GM08714 (cell line): Measurements from ENCODE around the gene STRIP1.
"Not testable (repeated sequence)": the region's sequence is repeated elsewhere in the genome, so short reads cannot be mapped to it uniquely, and the experiment has no call there.

ENCODE experiments used
- H3K4me3 ChIP-seq: fragments of 200-500 bp; sonication (Bioruptor generic); 2 replicates; pipeline ENCODE4 v1.5.1; 2014; ENCODE audit warnings: mild to moderate bottlenecking, low read length, inconsistent platforms
- ZNF274 ChIP-seq: IDR thresholded peaks from 2 replicates; pipeline ENCODE4 v1.6.1; 2012; ENCODE audit warnings: mild to moderate bottlenecking, low read depth, low read length

STRIP1 gene

DNA sequence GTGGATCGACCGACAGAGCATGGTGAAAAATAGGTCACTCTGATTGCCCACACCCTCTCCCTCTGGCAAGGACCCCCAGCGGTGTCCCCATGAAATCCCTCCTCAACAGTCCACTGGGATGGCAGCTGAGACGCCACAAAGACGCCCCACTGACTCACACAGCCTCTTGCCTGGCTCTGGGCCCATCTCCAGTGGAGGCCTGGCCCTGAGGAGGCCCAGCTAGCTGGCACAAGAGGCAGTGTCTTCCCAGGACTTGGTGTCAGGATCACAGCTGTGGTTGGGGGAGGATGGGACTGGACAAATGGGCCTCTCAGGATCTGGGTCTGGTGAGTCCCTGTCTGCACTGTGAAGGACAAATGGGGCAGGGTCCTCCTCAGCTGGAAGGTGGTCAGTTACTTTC lies 31.4 kb downstream of the STRIP1 start:
- no peak overlapping the region for H3K4me3 ChIP-seq
- TF ChIP-seq ZNF274, result no peak

DNA sequence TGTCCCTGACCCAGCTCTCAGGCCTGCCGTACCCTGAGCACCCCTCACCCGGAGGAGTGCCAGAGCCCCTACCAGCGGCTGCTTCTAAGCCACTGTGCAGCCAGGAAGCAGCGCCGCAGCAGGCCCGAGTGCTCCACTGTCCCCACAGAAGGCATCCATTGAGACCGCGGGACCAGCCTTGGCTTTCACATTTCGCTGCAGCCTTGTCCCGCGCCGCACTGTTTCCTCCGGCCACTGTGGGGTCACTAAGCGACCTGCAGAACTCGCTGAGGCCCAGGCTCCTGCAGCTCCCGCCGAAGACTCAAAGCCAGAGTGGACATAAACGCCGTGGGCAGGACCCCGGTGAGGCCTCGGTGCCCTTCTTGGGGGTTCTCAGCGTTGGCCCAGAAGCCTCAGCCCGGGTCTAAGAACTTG lies 33.1 kb downstream of the STRIP1 start:
- no peak for TF ChIP-seq ZNF274
- H3K4me3 ChIP-seq, result no peak overlapping the region

DNA sequence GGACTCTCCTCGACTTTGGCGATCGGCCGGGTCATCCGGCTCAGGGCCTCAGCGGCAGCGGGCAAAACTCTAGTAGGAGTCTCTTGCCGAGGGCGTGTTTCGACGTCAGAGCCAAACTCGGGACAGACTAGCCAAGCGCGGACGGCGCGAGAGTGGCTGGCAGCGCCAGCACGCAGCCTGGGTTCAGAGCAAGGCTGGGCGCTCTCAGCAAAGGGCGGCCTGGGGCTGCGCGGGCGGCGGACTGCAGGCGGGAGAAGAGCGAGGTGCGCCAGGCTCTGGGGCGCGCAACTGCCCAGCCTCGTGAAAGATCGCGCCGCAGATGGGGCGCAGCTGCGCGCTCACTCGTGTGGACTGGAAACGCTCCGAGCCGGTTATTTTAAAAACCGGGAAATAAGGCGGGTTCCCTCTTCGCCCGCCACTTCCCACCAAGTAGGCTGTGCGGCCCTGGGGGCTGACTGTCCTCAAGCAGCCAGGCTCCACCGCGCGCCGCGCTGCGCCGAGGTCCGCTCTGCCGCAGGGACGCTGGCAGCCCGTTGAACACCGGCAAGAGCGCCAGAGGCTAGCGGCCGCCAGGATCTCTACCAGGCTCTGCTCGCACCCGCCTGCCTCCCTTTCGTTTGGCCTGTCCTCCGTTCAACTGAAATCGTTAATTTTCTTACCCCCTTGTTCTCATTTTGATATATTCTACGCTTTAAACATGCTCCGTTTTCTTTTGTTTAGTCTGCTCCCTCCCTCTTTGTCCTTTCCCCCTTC lies 33.6 kb downstream of the STRIP1 start:
- H3K4me3 ChIP-seq, result no peak overlapping the region
- no peak for TF ChIP-seq ZNF274

DNA sequence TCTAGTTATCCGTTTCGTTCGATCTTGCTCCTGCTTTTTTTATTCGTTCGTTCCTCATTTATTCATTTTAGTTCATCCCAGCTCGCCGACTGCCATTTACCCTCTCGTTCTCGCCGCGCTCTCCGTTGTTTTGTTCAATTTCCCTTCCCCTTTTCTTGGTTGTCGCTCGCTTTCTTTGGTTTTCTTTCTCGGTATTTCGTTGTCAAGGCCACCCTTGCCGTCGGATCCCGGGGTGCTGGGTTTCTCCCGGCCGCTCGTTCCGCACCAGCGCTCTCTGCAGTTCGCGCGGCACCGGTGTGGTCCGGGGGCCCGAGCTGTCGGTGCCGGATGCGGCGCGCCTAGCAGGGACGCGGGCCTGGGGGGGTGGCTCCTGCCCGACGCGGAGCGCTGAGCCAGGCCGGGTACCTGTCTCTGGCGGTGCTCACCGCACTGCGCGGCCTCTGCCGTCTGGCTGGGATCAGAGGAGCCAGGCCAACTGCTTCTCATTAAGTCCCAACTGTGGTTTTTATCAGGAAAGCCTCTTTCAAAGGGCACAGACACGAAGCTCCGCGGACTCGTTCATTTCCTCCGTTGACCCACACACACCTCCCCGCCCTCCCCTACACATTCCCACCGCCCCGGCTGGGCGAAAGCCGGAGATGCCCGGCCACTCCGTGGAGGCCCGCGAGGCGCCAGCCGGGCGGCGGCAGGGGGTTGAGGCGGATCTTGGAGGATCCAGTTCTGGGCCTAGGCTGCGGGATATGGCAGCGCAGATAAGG lies 34.4 kb downstream of the STRIP1 start:
- no peak for TF ChIP-seq ZNF274
- no peak overlapping the region; the same call in 1 of the 2 replicates for H3K4me3 ChIP-seq

DNA sequence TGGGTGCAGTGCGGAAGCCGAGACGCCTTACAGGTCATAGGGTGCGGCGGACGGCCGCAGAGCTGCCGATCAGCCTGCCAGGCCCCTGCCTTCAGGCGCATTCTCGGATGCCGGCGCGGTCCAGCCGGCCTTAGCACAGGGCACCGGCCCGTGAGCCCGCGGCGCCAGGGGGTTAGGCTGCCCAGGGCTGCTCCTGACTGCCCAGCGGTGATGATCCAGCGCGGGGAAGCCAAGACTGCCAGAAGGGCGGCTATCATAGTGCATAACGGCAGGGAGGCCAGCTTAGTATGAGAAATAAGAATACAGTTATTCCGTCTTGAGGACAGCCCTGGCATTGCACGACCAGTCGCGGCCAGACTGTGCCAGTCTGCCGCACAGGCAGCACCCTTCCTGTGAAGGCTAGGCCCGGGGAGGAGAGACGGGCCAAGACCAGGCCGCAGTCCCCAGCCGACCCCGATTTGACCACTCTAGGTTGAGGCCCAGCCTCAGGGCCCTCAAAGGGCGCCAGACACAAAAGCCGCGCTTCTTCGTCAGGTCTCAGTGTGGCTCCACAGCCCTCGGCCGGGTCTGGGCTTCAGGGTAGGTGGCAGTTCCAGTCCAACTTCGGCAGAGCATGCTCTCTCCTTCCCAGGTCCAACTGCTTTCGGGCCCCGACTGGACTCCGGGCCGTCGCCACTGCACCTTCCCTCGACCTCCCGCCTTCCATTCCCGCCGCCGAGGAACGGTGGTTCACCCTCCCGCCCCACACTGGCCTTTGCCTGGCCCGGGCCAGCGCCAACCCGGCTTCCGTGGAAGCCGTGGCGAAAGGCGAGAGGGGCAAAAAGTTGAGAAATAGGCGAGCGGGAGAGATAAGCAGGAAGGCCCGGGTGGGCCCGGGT lies 35.2 kb downstream of the STRIP1 start:
- no peak overlapping the region for H3K4me3 ChIP-seq
- TF ChIP-seq ZNF274, result no peak

DNA sequence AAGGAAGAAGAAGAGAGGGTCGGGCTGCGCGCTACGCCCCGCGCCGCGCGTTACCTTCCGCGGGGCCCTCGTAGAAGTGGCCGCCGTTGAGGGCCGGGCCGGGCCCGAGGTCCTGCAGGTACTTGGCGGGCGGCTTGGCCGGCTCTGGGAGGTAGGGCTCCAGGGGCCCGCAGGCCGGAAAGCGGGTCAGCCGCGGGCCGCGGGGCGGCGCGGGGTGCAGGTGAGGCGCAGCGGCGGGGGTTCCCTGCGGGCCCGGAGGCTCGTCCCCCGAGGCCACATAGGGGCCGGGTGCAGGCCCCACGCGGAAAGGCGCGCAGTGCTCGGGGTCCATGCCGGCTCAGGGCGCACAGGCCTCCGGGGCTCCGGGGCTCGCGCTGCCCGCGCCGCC lies 35.9 kb downstream of the STRIP1 start:
- no peak overlapping the region for H3K4me3 ChIP-seq
- TF ChIP-seq ZNF274, result no peak

DNA sequence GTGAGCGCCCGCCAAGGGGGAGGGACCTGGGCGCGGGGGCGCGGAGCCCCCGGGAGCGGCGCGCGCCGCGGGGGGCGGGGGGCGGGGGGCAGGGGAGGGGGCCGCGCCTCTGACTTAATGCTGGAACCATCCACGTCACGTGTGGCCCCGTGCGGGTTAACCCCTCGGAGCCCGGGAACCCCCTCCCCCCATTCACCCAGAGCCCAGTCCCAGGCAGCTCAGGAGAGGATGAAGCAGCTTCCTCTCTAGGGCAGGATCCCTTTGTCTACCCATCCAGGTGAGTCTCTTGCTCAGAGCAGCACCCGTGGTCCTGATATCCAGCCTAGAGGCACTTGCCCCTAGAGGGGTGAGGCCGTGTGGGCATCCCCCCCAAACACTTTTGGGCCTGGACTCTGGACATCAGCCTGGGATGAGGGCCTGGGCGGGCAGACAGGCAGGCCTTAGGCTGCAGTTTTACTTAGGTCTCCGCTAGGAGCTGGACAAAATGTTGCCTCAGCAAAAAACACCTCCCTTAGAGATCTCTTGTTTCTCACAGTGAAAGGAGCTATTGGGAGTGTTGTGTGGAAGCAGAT lies 36.3 kb downstream of the STRIP1 start, which contains the start of gene ALX3:
Gene ALX3 (minus strand): TSS at position 2 of the 572 bp plus-strand sequence. CDS start 60 bp downstream, outside the sequence.
- H3K4me3 ChIP-seq, result no peak within 1 kb of the TSS
- TF ChIP-seq ZNF274, result no peak

DNA sequence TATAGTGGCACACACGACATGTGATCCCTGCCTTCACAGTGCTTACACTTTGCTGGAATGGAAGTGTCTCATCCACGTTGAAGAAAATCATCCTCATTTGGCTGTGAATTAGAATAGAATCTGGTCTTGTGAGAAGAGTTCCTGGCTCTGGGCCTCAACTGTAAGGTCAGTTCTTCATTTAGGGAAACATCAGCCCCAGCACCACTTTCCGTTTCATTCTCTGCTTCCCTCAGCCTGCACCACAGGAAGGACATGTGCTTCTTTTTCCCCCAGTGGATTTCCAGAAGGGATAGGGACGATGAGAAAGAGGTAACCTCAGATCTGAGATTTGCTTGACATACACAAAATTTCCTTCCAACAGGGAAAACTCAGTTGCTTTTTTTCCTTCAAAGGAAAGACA lies 39.7 kb downstream of the STRIP1 start:
- TF ChIP-seq ZNF274, result no peak

DNA sequence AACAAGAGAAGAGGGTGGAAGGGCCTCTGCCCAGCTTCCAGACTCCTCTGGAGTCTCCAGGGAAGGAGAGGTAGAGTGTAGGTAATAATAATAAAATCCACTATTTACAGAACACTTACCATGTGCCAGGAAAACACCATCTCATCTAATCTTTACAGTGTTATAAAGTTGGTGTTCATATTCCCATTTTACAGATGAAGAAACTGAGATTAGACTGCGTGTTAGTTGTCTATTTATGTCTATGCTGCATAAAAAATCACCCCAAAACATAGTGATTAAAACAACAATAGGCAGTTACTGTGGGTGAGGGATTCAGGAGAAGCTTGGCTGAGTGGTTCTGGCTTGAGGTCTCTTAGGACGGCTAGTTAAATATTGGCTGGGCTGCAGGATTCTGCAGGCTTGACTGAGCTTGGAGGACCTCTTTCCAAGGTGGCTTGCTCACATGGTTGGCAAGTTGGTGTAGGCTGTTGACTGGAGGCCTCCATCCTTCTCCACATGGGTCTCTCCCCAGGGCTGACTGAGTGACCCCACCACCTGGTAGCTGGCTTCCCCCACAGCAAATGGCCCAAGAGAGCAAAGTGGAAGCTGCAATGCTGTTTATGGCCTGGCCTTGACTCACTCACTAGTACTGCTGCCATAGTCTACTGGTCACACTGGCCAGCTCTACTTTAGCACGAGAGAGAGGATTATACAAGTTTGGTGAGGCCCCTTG lies 42.5 kb downstream of the STRIP1 start:
- TF ChIP-seq ZNF274, result no peak
- no peak overlapping the region for H3K4me3 ChIP-seq

More for the DNA sequence above, 39.7 kb downstream of the STRIP1 start:
- H3K4me3 ChIP-seq, result no peak overlapping the region

DNA sequence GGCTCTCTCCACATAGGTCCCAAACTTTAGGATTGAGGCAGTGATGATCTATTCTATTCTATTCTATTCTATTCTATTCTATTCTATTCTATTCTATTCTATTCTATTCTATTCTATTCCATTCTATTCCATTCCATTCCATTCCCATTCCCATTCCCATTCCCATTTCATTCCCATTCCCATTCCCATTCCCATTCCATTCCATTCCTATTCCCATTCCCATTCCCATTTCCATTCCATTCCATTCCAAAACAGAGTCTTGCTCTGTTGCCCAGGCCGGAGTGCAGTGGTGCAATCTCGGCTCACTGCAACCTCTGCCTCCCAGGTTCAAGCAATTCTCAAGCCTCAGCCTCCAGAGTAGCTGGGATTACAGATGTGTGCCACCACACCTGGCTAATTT lies 45.6 kb downstream of the STRIP1 start:
- not testable (repeated sequence) for H3K4me3 ChIP-seq

DNA sequence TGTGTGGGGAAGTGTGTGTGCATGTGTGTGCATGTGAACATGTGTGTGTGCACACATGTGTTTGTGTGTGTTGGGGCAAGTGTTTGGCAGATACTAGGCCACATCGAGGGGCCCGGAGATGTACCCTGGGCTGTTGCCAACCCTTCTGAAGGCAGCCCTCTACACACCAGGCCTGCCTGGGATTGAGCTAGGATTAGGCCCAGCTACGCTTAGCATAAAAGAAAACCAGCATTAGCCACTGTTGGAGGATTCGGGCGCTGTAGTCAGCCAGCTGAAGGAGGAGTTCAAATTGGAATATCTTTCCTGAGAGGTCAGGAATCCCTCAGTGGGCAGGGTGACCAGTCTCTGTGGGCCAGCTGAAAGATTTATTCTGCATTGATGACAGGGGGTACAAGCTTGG lies 46.6 kb downstream of the STRIP1 start:
- no peak overlapping the region for H3K4me3 ChIP-seq
- TF ChIP-seq ZNF274, result no peak

DNA sequence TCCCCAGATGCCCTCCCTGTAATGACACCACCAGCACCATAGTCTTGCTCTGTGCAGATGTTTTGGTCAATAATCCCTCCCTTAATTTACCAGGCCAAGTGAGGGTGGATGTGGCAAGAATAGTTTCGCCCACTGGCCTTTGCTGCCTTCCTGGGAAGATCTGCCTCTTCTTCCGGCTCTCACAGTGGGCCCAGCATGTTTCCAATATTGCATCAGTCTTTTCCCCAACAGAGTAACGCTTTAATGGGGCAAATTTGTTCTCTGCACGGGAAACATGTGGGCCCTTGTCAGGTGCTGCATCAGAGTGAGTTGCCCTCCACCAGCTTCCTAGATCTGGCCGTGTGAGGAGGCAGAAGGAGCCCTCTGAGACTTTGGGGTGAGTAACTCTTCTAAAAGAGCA lies 48.1 kb downstream of the STRIP1 start:
- no peak for TF ChIP-seq ZNF274
- no peak overlapping the region for H3K4me3 ChIP-seq

DNA sequence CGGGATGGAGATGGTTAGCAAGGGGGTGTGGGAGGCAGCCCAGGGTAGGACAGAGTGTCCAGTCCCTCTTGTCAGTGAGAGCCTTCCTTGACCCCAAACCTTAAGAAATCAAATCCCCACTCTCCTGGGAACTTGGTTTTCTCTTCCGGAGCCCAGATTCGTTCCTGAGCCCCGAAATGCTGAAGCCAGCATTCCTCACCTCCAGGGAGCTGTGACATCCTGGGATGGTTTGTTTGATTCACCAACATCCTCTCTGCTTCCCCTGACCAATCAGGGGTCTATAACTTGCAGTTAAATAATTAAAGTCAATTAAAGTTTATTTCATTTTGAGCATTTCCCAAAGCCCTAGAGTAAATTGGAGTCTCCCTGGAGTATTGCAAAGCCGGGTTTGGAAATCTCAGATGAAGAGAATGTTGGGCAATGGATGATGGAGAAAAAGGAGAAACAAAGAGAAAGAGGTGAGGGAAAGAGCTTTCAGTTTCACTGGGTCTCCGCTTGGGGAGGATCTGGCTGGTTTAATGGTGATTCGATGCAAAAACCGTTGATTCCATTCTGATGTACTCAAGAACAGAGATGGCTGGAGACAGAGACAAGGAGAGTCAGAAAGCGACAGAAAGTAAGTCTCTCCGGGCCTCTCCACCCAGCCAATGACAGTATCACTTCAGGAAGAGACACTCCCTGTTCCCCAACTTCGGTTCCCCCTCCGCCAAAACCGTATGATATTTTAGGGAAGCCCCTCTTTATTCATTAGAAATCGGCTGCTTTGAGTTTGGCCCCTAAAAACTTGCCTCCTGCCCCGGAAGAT lies 48.8 kb downstream of the STRIP1 start:
- H3K4me3 ChIP-seq, result peak overlapping the region; percentile 41; the same call in 1 of the 2 replicates
- no peak for TF ChIP-seq ZNF274
